Right lobe of liver (tissue), 6 donors: ENCODE data around the gene NCS1. TPM values are rescaled to one million over a fixed set of nuclear protein-coding genes. Genes with fewer than 3 reads are reported as not detected.

Source experiments
- ATAC-seq, 4 donors: fragments of 200-7000 bp; cut with Tn5 transposase; one replicate each; pipeline ENCODE4 v1.9.1; 2020; ENCODE audit warnings: mild to moderate bottlenecking in 4 of 4, moderate library complexity in 4 of 4
- DNase-seq, 3 donors: peaks; one replicate each; pipeline ENCODE4 v3.0.0-alpha.2; 2020
- H3K27ac ChIP-seq, 3 donors: fragments of 200-600 bp; one replicate each; pipeline ENCODE4 v1.8.0; 2022
- H3K27me3 ChIP-seq, 2 donors: fragments of 200-600 bp; one replicate each; pipeline ENCODE4 v1.8.0; 2022
- H3K36me3 ChIP-seq, 4 donors: fragments of 200-600 bp; sonication (generic) in 1 of 4; one replicate each; pipeline versions ENCODE4 v1.5.1 to v1.8.0; 2017 to 2022; ENCODE audit warnings: control low read depth in 1 of 4
- H3K4me1 ChIP-seq, 4 donors: fragments of 200-600 bp; sonication (generic) in 1 of 4; one replicate each; pipeline versions ENCODE4 v1.5.1 to v1.8.0; 2017 to 2022; ENCODE audit warnings: control low read depth in 1 of 4
- H3K4me3 ChIP-seq, 3 donors: fragments of 200-600 bp; one replicate each; pipeline ENCODE4 v1.8.0; 2022
- H3K9me3 ChIP-seq, 4 donors: fragments of 200-600 bp; sonication (generic) in 1 of 4; one replicate each; pipeline versions ENCODE4 v1.5.1 to v1.8.0; 2017 to 2022; ENCODE audit warnings: control low read depth in 1 of 4
- POLR2A ChIP-seq: fragments of 450-650 bp; IDR thresholded peaks from one replicate; pipeline ENCODE4 v1.6.1; 2017; ENCODE audit warnings: antibody characterized with exemption, mild to moderate bottlenecking
- WGBS: methylation state at CpG from one replicate; pipeline ENCODE4 v1.1.6; 2018; ENCODE audit warnings: low coverage, low lambda C conversion rate; ENCODE audit not compliant: insufficient coverage; ENCODE audit errors: missing lambda C conversion rate; 5-methylcytosine and 5-hydroxymethylcytosine counted together
- intact Hi-C, 2 donors: fragments of 100-400 bp; cut with DNase I; formaldehyde crosslinking; loops; one replicate each; pipeline versions ENCODE4 v1.11.2 to v1.14.1; 2022
- total RNA-seq, 6 experiments: library from RNA; depleted of rRNA in 2 of 6; stranded (reverse); fragments of >200 nt in 2 of 6; fragmentation: NEBNext Ultra II Directional in 3 of 6; extraction: Animal tissue kit (Norgen Biotek cat#: 25700) in 3 of 6; gene quantifications; one replicate each; pipeline versions ENCODE4 v1.1.0 to v1.2.4, GENCODE V29; 2016 to 2023
- TF ChIP-seq, protein P1 (sequence below), 4 donors: fragments of 200-600 bp in 3 of 4; fragments of 450-650 bp in 1 of 4; IDR thresholded peaks; one replicate each; pipeline versions ENCODE4 v1.5.1 to v1.8.0; 2016 to 2022; ENCODE audit warnings: antibody characterized with exemption in 4 of 4, mild to moderate bottlenecking in 2 of 4
- donor health status: DM: no; HTN: yes; CAD: no.
- donor health status: DM: no; HTN: no; CAD: no.
- donor health status: DM: no; HTN: no; CAD: no.
- donor health status: DM: no; HTN: yes; CAD: no.
- donor health status: DM: no; HTN: yes; CAD: no.

The NCS1 gene
- total RNA-seq, 6 experiments from 2014 or later: 1.6 to 3.3 (median 2.8) TPM

DNA sequence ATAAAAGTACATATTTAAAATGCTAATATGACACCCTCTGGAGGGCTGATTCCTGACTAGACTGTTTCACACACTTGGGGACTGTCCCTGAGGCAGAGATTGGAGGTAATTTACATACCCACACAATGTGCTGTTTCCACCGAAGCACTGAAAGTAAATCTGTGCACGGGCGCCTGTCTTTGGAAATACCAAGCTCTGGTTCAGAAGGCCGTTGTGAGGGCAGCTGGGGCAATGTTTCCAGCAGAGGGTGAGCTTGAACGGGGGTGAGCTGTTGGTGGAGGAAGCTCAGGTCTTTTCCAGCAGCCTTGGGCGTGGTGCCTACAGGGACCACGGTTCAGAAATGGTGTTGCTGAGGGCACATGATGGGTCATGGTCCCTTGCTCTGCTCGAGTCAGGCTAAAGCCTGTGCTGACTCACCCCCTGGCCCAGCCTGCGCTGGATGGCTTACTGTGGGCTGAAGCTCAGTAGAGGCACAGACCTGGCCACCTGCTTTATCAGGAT lies 67.6 kb downstream of the NCS1 start:
- WGBS: 26% methylated on average over 5 of the region's 9 CpGs
- no peaks in the 10 kb centered on the region for H3K36me3 ChIP-seq
- intact Hi-C loops: loop anchor here in 1 of 2 donors (5.0 kb wide), 2 partner anchors 108 to 132 kb away; no protein-coding TSS in a partner anchor
- TF ChIP-seq, protein P1, sequence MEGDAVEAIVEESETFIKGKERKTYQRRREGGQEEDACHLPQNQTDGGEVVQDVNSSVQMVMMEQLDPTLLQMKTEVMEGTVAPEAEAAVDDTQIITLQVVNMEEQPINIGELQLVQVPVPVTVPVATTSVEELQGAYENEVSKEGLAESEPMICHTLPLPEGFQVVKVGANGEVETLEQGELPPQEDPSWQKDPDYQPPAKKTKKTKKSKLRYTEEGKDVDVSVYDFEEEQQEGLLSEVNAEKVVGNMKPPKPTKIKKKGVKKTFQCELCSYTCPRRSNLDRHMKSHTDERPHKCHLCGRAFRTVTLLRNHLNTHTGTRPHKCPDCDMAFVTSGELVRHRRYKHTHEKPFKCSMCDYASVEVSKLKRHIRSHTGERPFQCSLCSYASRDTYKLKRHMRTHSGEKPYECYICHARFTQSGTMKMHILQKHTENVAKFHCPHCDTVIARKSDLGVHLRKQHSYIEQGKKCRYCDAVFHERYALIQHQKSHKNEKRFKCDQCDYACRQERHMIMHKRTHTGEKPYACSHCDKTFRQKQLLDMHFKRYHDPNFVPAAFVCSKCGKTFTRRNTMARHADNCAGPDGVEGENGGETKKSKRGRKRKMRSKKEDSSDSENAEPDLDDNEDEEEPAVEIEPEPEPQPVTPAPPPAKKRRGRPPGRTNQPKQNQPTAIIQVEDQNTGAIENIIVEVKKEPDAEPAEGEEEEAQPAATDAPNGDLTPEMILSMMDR (IDR thresholded peaks at IDR 0.05): peak in 2 of 4 donors; percentile 10 to 19
- no peak for TF ChIP-seq POLR2A
- peak in 1 of 4 donors; percentile 24 for ATAC-seq
- H3K9me3 ChIP-seq: no peaks in the 10 kb centered on the region
- H3K27ac ChIP-seq: peak overlapping the region in 1 of 3 donors; percentile 76
- DNase-seq: peak; percentile 51 to 59 (median 55)
- no peaks in the 10 kb centered on the region for H3K27me3 ChIP-seq
- no peak overlapping the region for H3K4me3 ChIP-seq
- H3K4me1 ChIP-seq: peaks cover 0 to 26% (median 5%) of the 10 kb centered on the region in 4 donors

DNA sequence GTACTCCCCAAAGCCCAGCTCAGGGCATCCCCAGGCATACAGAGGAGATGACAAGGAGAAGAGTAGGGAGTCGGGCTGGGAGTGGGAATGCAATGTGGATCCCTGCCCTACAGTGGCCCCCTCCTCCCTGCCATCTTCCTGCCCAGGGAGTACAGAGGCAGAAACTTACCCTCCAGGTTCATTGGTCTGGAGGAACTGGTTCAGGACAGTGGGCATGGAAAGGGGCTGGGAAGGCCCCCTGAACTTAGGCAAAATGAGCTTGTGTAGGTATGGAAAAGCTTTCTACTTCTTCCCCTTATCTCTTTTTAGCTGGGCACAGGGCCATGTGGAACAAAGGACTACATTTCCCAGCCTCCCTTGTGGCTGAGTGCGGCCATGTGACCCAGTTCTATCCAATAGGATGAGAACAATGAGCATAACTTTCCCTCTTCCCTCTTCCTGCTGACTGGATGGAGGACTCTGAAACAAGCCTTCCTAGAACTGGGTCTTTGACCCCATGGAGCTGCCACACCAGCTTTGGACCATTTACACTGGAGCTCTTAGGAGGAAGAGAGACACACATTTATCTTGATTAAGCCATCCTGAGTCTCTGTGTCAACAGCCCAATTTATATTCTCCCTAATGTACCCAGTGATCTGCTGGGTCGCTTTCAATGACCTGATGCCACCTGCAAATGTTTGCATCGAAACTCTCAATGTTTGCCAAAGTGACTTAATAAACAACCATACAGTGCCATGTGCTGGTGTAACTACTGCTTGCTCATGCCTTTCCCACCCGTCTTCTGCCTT lies 68.4 kb downstream of the NCS1 start:
- Histone ChIP-seq H3K27me3 (no peaks in the 10 kb centered on the region), H3K36me3 (no peaks in the 10 kb centered on the region), H3K4me1 (peaks cover 0 to 26% (median 5%) of the 10 kb centered on the region in 4 donors), H3K9me3 (no peaks in the 10 kb centered on the region), H3K27ac (peak overlapping the region; percentile 47 to 88 (median 76)), H3K4me3 (no peak overlapping the region)
- DNase-seq (peak; percentile 50 to 75 (median 70)), ATAC-seq (peak; percentile 76 to 79 (median 76))
- TF ChIP-seq, protein P1 (IDR thresholded peaks at IDR 0.05): no peak
- TF ChIP-seq POLR2A: no peak
- 31% methylated on average over 5 of the region's 5 CpGs for WGBS
- intact Hi-C loops: no loop called here

DNA sequence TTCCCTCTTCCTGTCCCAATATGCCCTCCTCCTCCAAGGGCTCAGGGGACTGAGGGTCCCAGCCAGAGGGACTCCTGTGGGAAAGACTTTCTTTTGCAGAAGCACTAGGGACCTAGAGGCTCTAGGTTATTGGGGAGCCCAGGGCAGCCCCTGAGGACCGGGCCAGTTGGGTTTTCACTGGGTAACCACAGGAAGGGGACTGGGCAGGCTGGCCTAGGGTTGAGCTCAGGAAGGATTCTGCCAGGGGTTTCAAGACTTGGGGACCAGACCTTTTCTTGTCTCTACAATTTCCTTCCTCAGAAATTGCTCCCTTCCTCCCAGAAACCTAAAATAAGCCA lies 69.0 kb downstream of the NCS1 start:
- no CpG with 5 or more reads among the region's 1 CpG for WGBS
- Histone ChIP-seq H3K4me1 (peaks cover 0 to 26% (median 5%) of the 10 kb centered on the region in 4 donors), H3K4me3 (no peak overlapping the region), H3K9me3 (no peaks in the 10 kb centered on the region), H3K27me3 (no peaks in the 10 kb centered on the region), H3K27ac (peak overlapping the region; percentile 47 to 88 (median 76)), H3K36me3 (no peaks in the 10 kb centered on the region)
- DNase-seq: peak in 1 of 3 donors; percentile 53
- intact Hi-C loops: no loop called here
- TF ChIP-seq POLR2A: no peak
- TF ChIP-seq, protein P1 (IDR thresholded peaks at IDR 0.05): no peak
- no peak for ATAC-seq

DNA sequence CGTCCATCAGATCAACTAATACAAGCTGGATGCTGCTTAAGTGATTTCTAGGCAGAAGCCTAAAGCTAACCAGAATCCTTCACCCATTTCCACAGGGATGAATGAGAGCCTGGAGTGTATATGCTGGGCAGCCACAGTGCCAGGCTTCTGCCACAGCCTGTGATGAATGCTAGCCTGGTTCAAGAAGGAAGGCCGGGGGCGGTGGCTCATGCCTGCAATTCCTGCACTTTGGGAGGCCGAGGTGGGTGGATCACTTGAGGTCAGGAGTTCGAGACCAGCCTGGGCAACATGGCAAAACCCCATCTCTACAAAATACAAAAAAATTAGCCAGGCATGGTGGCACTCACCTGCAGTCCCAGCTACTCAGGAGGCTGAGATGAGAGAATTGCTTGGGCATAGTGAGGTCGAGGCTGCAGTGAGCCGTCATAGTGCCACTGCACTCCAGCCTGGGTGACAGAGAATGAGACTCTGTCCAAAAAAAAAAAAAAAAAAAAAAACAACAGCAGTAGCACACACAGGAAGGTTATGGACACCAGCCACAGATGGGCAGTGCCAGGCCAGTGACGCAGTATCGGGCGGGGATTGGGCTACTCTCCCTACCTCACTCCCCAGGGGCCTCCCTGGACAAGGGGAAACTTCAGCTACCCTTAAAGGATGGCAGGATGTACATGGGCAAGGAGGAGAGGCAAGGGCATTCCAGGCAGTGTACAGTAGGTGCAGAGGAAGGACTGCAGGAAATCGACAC lies 70.2 kb downstream of the NCS1 start:
- peak overlapping the region in 2 of 3 donors; percentile 28 to 43 for H3K4me3 ChIP-seq
- DNase-seq: peak; percentile 72 to 92 (median 92)

More for the DNA sequence above, 70.2 kb downstream of the NCS1 start:
- peak; percentile 69 to 84 (median 80) for ATAC-seq
- Histone ChIP-seq H3K4me1 (peaks cover 0 to 26% (median 5%) of the 10 kb centered on the region in 4 donors), H3K27me3 (no peaks in the 10 kb centered on the region), H3K9me3 (no peaks in the 10 kb centered on the region), H3K36me3 (no peaks in the 10 kb centered on the region), H3K27ac (peak overlapping the region; percentile 66 to 95 (median 88))
- TF ChIP-seq POLR2A: no peak
- TF ChIP-seq, protein P1 (IDR thresholded peaks at IDR 0.05): no peak
- WGBS: 49% methylated on average over 6 of the region's 11 CpGs
- intact Hi-C loops: no loop called here
